Measurements from ENCODE around the gene MTRFR.
"Not testable (repeated sequence)": the region's sequence is repeated elsewhere in the genome, so short reads cannot be mapped to it uniquely, and the experiment has no call there.

MTRFR gene

GRCh38 chr12:123250471-123251383 is 17.5 kb downstream of the MTRFR start:
- DNase-seq: peak in 1 of 3 donors; percentile 20

GRCh38 chr12:123251403-123252076 is 18.3 kb downstream of the MTRFR start:
- no peak for DNase-seq

GRCh38 chr12:123252365-123252764 is 19.1 kb downstream of the MTRFR start:
- not testable (repeated sequence) for DNase-seq

- DNase-seq: no peak
These were observed 20.6 kb downstream of the MTRFR start for GRCh38 chr12:123253641-123254459.

- no peak for DNase-seq
These were observed 21.7 kb downstream of the MTRFR start for GRCh38 chr12:123254853-123255446.

GRCh38 chr12:123258593-123258992 is 25.4 kb downstream of the MTRFR start:
- no peak for DNase-seq

- DNase-seq: no peak
These were observed 26.8 kb downstream of the MTRFR start for GRCh38 chr12:123260081-123260480.

GRCh38 chr12:123261196-123261595 is 28.0 kb downstream of the MTRFR start:
- DNase-seq: no peak

- no peak for DNase-seq
These were observed 30.1 kb downstream of the MTRFR start for GRCh38 chr12:123263196-123263817.

GRCh38 chr12:123264642-123265041 is 31.4 kb downstream of the MTRFR start:
- peak in 1 of 3 donors; percentile 33 for DNase-seq

GRCh38 chr12:123265851-123266678 is 32.8 kb downstream of the MTRFR start:
- DNase-seq: no peak

GRCh38 chr12:123266679-123267277 is 33.5 kb downstream of the MTRFR start:
- no peak for DNase-seq

- DNase-seq: no peak
These were observed 34.2 kb downstream of the MTRFR start for GRCh38 chr12:123267335-123267920.

GRCh38 chr12:123267991-123268843 is 35.0 kb downstream of the MTRFR start:
- DNase-seq: peak; percentile 19 to 55 (median 35)

- DNase-seq: peak in 1 of 3 donors; percentile 10
These were observed 35.6 kb downstream of the MTRFR start for GRCh38 chr12:123268850-123269249.

GRCh38 chr12:123269395-123269892 is 36.2 kb downstream of the MTRFR start:
- peak; percentile 33 to 59 (median 42) for DNase-seq

- DNase-seq: no peak
These were observed 36.6 kb downstream of the MTRFR start for GRCh38 chr12:123269896-123270213.

GRCh38 chr12:123270214-123271000 is 37.2 kb downstream of the MTRFR start:
- DNase-seq: peak; percentile 30 to 63 (median 40)
